NCI-H1417 treated with DMSO at 0.1 percent for 48 hours (cell line): ENCODE measurements around the gene EDEM3.
"Not testable (repeated sequence)": the region's sequence is repeated elsewhere in the genome, so short reads cannot be mapped to it uniquely, and the experiment has no call there.

ENCODE experiments used
- DNase-seq: peaks from one replicate; lab custom pipeline; 2025; lab: John Stamatoyannopoulos, UW

The EDEM3 gene

DNA sequence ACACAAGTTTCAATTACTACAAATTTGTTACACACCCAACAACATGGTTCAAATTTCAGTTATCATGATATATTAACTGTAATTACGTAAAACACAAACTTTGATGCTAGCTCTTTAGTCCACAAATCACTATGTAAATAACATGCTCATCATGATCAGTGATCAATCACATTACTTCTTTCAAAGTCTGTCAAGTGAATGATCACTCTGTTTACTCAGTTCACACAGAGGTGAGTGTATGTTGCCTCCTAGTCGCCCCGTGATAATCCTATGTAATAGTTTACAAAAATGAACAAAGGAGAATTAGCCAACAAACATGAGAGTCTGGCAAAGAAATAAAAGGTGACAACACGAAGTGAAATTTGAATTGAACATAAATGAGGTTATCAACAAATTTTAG is 14.3 kb downstream of the EDEM3 start:
- DNase-seq: peak; percentile 15

DNA sequence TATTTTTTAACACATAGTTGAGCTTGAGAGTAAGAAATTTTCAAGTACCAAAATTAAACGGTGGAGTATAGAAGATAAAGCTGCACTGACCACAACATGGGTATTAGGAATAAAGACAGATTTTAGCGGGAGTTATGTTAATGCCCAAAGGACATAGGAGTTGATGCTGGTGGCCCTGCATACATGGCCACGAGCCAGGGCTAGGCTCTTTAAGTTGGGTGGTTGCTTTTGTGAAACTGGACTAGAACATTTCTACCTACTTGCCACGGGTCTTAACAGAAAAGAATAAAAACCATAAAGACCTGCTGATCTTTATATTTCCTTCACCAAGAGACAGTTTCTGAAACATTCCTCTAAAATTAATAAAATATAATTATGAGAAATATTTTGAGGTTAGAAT is 14.9 kb downstream of the EDEM3 start:
- no peak for DNase-seq

DNA sequence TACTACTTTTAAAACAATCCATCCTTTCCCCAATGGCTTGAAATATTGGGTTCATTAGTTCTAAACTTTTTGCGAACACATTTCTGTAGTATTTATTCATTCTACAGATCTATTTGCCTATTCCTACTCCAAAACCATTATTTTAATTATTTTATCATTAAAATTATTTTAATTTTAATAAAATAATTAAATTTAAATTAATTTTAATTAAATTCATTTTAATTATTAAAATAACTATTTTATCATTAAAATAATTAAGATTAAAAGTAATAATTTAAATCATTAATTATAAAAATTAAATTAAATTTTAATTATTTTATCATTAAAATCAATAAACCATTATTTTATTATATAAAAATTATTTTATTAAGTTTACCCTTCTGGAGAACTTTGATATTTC is 15.6 kb downstream of the EDEM3 start:
- no peak for DNase-seq

DNA sequence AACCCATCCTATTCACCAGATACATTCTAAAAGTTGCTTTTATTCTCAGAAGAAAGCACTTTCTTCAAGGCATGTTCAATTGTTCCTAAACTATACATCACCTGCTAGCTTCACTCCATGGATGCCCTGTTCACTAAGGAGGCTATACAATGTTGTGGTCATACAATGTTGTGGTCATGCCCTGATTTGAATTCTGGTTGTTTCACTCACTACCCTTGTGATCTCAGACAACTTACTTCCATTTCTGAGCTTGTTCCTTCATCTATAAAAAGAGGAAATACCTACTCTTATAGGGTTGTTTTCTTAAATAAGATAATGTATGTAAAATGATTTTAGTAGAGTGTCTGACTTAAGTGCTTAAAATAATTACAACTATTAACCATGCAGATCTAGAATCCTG is 19.7 kb downstream of the EDEM3 start:
- DNase-seq: no peak

DNA sequence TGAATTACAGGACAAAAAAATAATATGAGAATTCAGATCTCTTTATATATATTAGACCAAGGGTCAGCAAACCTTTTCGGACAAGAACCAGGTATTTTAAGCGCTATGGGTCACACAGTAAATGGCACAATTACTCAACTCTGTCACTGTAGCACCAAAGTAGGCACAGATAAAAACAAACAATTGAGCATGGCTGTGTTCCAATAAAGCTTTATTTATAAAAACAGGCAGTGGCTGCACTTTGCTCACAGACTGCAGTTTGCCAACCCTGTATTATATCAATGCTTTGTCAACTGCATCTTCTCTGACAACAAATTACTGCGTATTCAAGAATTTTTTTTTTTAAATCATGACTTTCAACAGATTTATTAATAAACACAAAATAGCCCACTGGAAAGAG is 29.8 kb downstream of the EDEM3 start:
- DNase-seq: no peak

DNA sequence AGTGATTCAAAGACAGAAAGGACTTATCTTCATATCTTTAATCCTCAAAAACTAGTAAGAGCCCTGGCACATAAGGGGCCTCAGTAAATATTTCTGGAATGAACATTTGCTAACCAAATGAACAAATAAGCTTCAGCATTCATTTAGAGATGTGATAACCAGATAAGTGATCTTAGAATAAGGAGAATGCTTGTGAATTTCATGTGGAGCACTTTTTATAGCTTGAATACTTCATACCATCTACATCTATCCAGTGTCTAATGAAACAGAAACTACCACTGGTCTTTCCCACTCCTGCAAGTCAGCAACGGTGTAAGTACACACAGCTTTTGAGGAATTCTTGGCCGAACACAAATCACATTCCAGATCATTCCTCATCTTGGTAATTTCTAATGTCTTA is 38.5 kb downstream of the EDEM3 start:
- no peak for DNase-seq

DNA sequence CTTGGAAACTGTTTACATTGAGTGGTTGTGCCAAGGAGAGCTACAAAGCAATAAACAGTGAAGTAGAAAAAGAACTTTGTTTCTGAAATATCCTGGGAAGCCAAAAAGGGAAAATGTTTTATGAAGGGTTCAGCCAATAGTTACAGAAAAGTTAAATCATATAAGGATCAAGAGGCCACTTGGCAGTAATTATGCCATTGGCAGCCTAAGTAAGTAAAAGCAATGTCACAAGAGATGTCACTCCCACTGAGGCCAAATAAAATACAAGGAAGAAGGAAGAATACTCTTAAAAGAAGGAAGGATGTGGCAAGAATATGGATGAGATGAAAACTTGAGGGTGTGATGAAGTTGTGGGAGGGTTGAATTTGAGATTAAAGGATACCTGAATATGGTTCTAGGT is 45.2 kb downstream of the EDEM3 start:
- DNase-seq: no peak

DNA sequence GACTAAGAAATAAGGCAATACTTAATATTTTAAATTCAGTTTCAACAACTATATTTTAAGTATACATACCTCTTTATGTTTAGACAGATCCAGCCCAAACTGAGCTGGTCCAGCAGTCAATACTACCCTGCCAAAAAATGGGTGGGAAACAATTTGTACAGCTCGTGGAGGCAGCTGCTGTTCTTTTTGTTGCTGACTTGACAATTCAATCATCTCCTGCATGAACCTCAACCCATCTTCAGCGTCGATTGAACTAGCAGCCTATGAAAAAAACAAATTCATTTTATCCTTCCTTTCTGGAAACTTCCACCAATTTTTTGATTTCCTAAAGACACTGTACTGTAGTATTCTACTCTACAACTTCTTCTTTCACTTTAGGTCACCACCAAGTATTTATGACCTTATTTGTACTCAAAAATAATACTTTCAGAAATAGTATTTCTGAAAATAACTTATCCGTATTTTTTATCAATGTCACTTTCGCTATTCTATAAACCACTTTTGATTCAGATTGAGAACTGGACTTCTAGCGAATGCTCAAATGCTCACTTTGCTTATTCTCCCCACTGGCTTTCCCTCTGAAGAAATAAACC is 46.5 kb downstream of the EDEM3 start:
- DNase-seq: no peak

DNA sequence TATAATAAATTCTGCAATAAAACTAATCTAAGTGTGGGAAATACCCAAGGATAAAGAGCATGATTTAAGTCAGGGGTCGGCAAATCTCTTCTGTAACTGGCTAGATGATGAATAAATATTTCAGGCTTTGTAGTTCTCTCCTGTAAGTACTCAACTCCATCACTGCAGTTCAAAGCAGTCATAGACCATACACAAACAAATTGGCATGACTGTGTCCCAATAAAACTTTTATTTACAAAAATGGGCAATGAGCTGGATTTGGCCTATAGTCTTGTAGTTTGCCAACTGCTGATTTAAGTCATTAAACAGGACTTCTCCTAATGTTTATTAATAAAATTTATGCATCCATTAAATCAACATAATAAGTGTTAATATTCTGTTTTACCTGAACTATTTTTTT is 49.4 kb downstream of the EDEM3 start:
- no peak for DNase-seq

DNA sequence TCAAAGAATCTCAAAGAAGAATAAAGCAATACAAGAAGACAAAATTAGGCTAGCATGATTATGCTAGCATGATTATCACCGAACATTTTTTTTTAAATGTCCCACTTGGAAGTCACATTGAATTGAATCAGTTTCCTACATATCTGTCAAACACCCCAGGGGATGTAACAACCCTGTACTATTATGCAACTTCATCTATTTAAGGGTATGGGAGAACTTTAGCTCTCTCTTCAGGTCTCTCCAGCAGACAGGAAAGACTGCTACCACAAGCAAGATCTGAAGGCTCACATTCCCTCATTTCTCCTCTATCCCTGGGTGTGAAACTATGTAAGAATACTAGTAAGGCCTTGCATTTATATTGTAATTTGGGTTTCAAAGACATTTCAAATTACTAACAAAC is 52.8 kb downstream of the EDEM3 start:
- no peak for DNase-seq

DNA sequence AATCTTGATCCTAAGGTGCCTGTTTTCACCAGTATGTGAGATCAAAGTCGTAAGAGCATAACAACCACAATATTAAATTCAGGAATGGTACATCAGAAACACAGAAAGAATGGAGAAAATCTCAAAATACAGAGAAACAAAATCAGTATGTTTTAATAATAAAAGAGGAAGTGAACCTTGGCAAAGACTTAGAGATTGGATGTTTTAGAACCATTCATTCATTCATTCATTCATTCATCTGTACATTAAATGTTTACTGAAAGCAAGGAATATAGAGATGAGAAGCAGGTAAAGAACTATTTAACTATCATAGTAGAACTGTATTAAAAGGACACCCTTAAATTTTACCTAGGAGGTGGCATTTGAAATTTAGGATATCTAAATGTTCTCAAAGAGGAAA is 55.7 kb downstream of the EDEM3 start:
- DNase-seq: no peak

DNA sequence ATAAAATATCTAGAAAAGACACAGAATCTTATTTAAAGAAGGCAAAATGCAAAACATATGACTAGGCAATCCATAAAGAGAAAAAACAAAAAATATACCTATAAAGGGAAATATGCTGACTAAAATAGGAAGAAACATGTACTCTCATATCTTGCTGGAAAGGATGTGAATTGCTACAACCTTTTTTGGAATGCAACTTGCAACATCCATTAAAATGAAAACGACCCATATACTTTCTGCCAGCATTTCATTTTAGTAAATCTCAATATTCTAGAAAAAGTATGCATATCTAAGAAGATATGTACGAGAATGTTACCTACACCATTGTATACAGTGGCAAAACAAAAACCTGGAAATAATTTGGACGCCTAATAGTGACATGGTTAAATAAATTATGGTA is 56.6 kb downstream of the EDEM3 start:
- DNase-seq: no peak

DNA sequence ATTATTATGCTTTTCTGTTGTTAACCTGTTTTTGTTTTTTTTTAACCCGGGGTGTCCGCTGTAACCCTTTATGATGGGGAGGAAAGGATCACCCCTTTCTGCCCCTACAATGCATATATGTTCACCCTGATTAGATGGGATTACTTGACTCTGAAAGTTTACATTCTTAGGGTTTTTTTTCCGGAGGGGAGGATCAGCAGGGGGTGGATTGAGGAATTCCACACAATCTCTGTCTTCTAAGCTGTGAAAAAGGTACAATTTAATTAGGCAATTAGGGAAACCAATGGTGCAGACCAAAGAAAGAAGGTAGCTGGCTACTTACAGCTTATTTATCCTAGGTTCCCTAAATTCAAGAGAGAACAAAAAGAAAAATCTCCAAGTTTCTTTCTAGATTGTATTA is 58.3 kb downstream of the EDEM3 start:
- DNase-seq: no peak

DNA sequence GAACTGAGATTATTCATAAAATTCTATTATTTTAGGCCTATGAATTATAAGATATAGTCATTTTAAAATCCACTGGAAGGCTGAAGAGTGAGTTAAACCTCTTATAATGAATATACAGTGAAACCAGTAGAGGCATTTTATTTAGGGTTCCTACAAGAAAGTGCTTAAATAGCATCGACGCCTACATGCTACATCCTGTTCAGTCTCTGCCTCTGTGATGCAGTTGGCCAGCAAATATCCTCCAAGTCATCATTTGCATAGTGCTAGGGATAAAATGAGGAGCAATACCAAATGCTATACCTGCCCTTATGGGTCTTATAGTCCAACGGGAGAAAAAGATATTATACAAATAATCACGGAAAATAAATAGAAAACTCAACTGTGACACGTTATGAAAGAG is 59.6 kb downstream of the EDEM3 start:
- DNase-seq: no peak

DNA sequence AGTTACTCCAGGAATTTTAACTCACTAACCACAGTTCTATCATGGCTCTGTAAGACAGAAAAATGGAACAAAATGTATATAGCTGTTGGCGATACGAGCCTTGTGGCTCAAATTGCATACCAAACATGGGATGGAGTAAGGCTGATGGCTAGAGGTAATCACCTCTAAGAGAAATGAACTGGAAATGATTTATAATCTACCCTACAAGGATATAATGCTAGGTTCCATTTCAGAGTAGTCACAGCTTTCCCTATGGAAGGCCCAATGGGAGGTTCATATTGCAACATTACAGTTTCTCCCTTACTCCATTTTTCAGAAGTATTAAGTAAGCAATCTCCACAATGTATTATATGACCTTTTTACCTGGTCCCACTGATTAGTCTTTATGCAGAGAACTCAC is 61.6 kb downstream of the EDEM3 start:
- DNase-seq: no peak

DNA sequence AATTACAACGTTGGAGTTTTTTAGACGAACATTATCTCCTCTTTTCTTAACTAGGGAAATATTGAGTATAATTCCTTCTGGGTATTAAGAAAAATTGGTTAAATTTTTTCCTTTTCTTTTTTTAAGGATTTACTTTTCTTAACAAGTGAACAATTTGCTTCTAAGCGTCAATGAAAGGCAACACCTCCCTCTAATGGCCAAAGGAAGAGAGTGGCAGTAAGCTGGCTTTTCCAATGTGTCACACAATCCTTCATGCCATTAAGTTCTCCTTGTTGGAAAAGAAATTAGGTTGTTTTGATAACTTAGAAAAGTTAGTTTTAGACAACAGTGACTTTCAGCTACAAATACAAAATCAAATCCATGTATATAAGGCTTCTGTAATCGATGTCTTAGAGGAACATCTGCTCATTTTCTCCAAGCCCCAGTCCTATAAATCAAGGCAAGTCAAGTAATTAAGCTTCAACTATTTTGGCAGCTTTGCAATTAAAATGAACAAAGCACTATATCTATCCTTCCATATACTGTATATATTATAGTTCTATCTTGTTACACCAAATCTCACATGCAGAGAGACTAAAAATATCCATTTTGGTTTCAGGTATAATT is 62.8 kb downstream of the EDEM3 start:
- peak; percentile 3 for DNase-seq

DNA sequence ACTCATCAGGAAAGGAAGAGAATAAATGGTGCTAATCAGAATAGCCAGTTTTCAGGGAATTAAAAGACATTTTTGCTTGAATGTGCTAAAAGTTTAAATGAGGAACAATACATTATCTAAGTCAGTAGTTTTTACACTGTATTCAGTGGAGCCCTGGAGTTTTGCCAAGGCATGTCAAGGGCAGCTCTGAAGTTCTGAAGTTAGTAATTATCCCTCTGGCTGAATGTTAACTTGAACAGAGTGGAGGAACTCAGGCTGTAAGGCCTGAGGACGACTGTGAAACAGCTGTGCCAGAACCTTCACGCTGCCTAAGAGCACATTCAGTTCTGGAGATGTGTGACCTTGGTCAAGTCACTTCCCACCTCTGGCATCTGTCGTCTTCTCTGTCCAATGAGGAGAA is 68.1 kb downstream of the EDEM3 start:
- no peak for DNase-seq

DNA sequence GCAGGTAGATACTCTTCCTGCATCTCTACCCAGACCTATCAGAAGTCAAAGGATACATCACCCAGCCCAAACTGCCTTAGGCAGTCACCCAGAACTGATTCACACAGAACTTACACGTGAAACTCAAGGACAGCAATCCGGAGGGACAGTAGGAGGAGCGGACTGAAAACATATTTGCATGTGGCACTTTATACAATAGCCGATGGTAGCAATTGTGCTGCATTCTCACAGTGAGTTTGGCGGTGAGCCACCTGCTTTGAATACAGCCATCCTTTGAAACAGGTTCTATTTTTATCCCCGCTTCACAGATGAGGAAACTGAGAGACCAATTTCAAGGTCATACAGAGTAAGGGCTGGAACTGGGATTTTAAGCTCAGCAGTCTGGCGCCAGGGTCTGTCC is 69.5 kb downstream of the EDEM3 start:
- DNase-seq: no peak

DNA sequence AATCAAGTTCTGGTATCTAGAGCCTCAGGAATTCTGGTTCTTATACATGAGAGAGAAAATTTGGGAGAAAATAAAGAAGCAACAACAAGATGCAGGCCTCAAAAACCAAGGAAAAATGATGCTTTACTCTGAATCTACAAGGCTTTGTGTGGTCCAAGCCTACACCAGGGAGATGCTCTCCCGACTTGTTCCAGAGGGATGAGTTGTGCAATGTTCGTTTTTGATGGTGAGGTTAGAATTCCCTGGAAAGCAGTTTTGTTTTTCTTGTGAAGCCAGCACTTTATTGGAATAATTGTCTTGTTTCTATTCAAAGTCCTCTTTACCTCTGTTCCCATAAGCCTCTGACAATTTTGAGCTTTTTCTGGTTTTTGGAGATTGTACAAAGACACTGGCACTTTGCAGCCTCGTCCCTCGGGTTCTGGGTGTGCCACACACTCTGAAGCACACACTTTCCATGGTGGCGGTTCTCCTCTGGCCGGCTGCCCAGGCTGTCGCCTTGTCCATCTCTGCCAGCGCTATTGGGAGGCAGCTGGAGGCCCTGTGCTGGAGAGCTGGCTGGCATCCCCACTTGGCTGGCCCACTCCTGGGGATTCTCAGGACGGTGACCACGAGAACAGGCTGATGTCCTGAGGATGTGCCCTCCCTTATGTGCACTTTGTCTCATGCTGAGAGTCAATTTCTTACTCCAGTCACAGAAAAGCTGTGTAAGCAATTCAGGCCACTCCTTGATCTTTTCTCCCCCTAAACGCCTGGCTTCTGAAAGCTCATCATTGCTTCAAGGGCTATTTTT is 70.2 kb downstream of the EDEM3 start:
- no peak for DNase-seq

DNA sequence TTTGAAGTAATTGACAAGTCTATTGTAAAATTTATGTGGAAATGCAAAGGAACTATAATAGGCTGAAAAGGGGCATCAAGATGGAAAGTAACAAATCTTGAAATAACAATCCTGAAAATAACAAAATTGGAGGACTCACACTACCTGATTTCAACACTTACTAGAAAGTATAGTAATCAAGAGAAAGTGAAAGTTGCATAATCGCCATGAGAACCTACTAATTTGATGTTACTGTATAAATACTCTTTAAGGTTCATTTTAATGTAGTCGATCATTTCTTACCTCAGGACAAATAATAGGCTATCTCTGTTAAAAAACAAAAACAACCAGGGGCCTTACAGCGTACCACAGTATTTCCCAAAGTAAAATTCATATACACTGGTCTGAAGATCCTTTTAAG is 71.7 kb downstream of the EDEM3 start:
- no peak for DNase-seq

DNA sequence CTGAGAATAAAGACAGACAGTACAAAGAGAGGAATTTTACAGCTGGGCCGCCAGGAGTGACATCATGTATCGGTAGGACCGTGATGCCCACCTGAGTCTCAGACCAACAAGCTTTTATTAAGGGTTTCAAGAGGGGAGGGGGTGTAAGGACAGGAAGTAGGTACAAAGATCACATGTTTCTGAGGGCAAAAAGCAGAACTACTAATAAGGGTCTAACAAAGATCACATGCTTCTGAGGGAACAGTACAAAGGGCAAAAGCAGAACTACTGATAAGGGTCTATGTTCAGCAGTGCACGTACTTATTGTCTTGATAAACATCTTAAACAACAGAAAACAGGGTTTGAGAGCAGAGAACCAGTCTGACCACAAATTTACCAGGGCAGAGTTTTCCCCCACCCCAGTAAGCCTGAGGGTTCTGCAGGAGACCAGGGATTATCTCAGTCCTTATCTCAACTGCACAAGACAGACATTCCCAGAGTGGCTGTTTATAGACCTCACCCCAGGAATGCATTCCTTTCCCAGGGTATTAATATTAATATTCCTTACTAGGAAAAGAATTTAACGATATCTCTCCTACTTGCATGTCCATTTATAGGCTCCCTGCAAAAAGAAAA is 73.9 kb downstream of the EDEM3 start:
- not testable (repeated sequence) for DNase-seq

DNA sequence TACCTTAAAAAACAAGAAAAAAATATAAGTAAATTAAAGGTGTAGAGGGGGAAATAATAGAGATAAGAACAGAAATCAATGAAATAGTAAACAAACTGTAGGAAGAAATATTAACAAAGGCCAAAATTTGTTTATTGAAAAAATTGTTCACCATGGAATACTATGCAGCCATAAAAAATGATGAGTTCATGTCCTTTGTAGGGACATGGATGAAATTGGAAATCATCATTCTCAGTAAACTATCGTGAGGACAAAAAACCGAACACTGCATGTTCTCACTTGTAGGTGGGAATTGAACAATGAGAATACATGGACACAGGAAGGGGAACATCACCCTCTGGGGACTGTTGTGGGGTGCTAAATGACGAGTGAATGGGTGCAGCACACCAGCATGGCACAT is 75.2 kb downstream of the EDEM3 start:
- DNase-seq: not testable (repeated sequence)

DNA sequence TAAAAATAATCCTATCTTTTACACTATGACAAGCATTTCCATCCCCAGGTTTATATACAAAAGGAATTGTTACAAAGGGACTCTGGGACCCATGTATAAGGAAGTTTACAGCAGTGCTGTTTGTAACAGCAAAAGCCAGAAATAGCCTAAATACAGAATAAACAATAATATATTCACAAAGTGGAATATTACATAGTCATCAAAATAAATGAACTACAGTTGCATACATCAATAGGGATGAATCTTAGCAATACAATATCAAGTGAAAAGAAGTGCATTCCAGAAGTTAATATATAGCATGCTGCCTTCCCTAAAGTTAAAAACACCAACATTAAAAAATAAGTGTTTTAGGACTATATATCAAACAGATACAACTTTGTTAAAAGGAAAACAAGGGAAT is 77.3 kb downstream of the EDEM3 start:
- no peak for DNase-seq
